LNCAP (cell line): ENCODE results near the gene HSPA12B.

ENCODE experiments used
- CTCF ChIP-seq: fragments of 450-650 bp; IDR thresholded peaks from 2 replicates; pipeline ENCODE4 v1.5.1; 2017; ENCODE audit warnings: mild to moderate bottlenecking

Gene HSPA12B

GRCh38 chr20:3785240-3786125 lies 53.0 kb downstream of the HSPA12B start:
- TF ChIP-seq CTCF = no peak

- TF ChIP-seq CTCF = no peak
Measured at GRCh38 chr20:3786126-3786484, 53.6 kb downstream of the HSPA12B start.

- peak; percentile 91 for TF ChIP-seq CTCF
Measured at GRCh38 chr20:3786665-3787323, 54.3 kb downstream of the HSPA12B start, which contains the start of gene CENPB. Gene CENPB (minus strand): TSS chr20:3786740. CDS start chr20:3786483, 257 bp downstream.

GRCh38 chr20:3787324-3788014 lies 55.0 kb downstream of the HSPA12B start:
- no peak for TF ChIP-seq CTCF

GRCh38 chr20:3788685-3789155 lies 56.2 kb downstream of the HSPA12B start:
- TF ChIP-seq CTCF = no peak

- TF ChIP-seq CTCF = no peak
Measured at GRCh38 chr20:3794701-3795420, 62.4 kb downstream of the HSPA12B start.
